IPS-15b (cell line): ENCODE data around the gene PLCG2.
"Not testable (repeated sequence)": the region's sequence is repeated elsewhere in the genome, so short reads cannot be mapped to it uniquely, and the experiment has no call there.

Experiments
- H3K27me3 ChIP-seq: one replicate; pipeline ENCODE4 v1.6.1; 2013; ENCODE audit warnings: low read length; ENCODE audit not compliant: control insufficient read depth, insufficient read depth
- H3K36me3 ChIP-seq: one replicate; pipeline ENCODE4 v1.6.1; 2013; ENCODE audit warnings: low read length; ENCODE audit not compliant: control insufficient read depth, insufficient read depth
- H3K4me1 ChIP-seq: one replicate; pipeline ENCODE4 v1.6.1; 2013; ENCODE audit warnings: mild to moderate bottlenecking, low read length; ENCODE audit not compliant: control insufficient read depth, insufficient read depth
- H3K4me3 ChIP-seq: one replicate; pipeline ENCODE4 v1.5.1; 2013; ENCODE audit warnings: low read depth, low read length
- H3K9ac ChIP-seq: one replicate; pipeline ENCODE4 v1.6.1; 2013; ENCODE audit warnings: low read depth, mild to moderate bottlenecking, low read length
- H3K9me3 ChIP-seq: one replicate; pipeline ENCODE4 v1.6.1; 2013; ENCODE audit warnings: mild to moderate bottlenecking, low read length; ENCODE audit not compliant: control insufficient read depth, insufficient read depth

The PLCG2 gene

GRCh38 chr16:81756615-81757356 is 22.3 kb upstream of the PLCG2 start:
- Histone ChIP-seq H3K4me1 (no peaks in the 10 kb centered on the region), H3K9me3 (no peaks in the 10 kb centered on the region), H3K4me3 (no peak overlapping the region), H3K27me3 (no peaks in the 10 kb centered on the region), H3K36me3 (peaks cover 2% of the 10 kb centered on the region), H3K9ac (no peak overlapping the region)

- Histone ChIP-seq H3K27me3 (no peaks in the 10 kb centered on the region), H3K36me3 (peaks cover 2% of the 10 kb centered on the region), H3K4me3 (no peak overlapping the region), H3K9ac (no peak overlapping the region), H3K9me3 (no peaks in the 10 kb centered on the region), H3K4me1 (no peaks in the 10 kb centered on the region)
Measured at GRCh38 chr16:81758376-81758775, 20.7 kb upstream of the PLCG2 start.

GRCh38 chr16:81762322-81762721 is 16.8 kb upstream of the PLCG2 start:
- not testable (repeated sequence) for H3K36me3 ChIP-seq, H3K4me3 ChIP-seq, H3K9me3 ChIP-seq, H3K9ac ChIP-seq, H3K4me1 ChIP-seq, H3K27me3 ChIP-seq

- Histone ChIP-seq H3K4me1 (no peaks in the 10 kb centered on the region), H3K36me3 (peaks cover under 1% of the 10 kb centered on the region), H3K9me3 (no peaks in the 10 kb centered on the region), H3K27me3 (no peaks in the 10 kb centered on the region), H3K4me3 (no peak overlapping the region), H3K9ac (no peak overlapping the region)
Measured at GRCh38 chr16:81765111-81765919, 13.8 kb upstream of the PLCG2 start.

- Histone ChIP-seq H3K4me3 (no peak overlapping the region), H3K9me3 (no peaks in the 10 kb centered on the region), H3K36me3 (no peaks in the 10 kb centered on the region), H3K4me1 (no peaks in the 10 kb centered on the region), H3K27me3 (no peaks in the 10 kb centered on the region), H3K9ac (no peak overlapping the region)
Measured at GRCh38 chr16:81765969-81766368, 13.1 kb upstream of the PLCG2 start.

GRCh38 chr16:81767987-81768592 is 11.0 kb upstream of the PLCG2 start:
- Histone ChIP-seq H3K27me3 (no peaks in the 10 kb centered on the region), H3K9ac (no peak overlapping the region), H3K36me3 (no peaks in the 10 kb centered on the region), H3K4me1 (no peaks in the 10 kb centered on the region), H3K9me3 (no peaks in the 10 kb centered on the region), H3K4me3 (no peak overlapping the region)

- Histone ChIP-seq H3K4me3 (no peak overlapping the region), H3K9me3 (no peaks in the 10 kb centered on the region), H3K4me1 (no peaks in the 10 kb centered on the region)
Measured at GRCh38 chr16:81770008-81770407, 9.1 kb upstream of the PLCG2 start.

GRCh38 chr16:81774348-81774747 is 4.7 kb upstream of the PLCG2 start:
- Histone ChIP-seq H3K9ac (no peak overlapping the region), H3K4me1 (no peaks in the 10 kb centered on the region), H3K9me3 (no peaks in the 10 kb centered on the region), H3K27me3 (peaks cover 14% of the 10 kb centered on the region), H3K36me3 (no peaks in the 10 kb centered on the region), H3K4me3 (no peak overlapping the region)

More at GRCh38 chr16:81770008-81770407, 9.1 kb upstream of the PLCG2 start:
- no peaks in the 10 kb centered on the region for H3K36me3 ChIP-seq
- H3K27me3 ChIP-seq, result peaks cover 2% of the 10 kb centered on the region
- H3K9ac ChIP-seq, result no peak overlapping the region

- Histone ChIP-seq H3K36me3 (no peaks in the 10 kb centered on the region), H3K4me3 (no peak overlapping the region), H3K9me3 (no peaks in the 10 kb centered on the region), H3K4me1 (no peaks in the 10 kb centered on the region), H3K27me3 (peaks cover 26% of the 10 kb centered on the region), H3K9ac (no peak overlapping the region)
Measured at GRCh38 chr16:81775570-81775969, 3.5 kb upstream of the PLCG2 start.

GRCh38 chr16:81778231-81778630 is 860 bp upstream of the PLCG2 start:
- peak overlapping the region; percentile 60 for H3K4me3 ChIP-seq

GRCh38 chr16:81779536-81780320 is 637 bp downstream of the PLCG2 start:
- Histone ChIP-seq H3K9me3 (no peaks in the 10 kb centered on the region), H3K36me3 (no peaks in the 10 kb centered on the region), H3K4me1 (no peaks in the 10 kb centered on the region), H3K4me3 (peak overlapping the region; percentile 69), H3K27me3 (peaks cover 46% of the 10 kb centered on the region), H3K9ac (no peak overlapping the region)

More at GRCh38 chr16:81778231-81778630, 860 bp upstream of the PLCG2 start:
- Histone ChIP-seq H3K4me1 (no peaks in the 10 kb centered on the region), H3K36me3 (no peaks in the 10 kb centered on the region), H3K9ac (no peak overlapping the region), H3K9me3 (no peaks in the 10 kb centered on the region), H3K27me3 (peaks cover 46% of the 10 kb centered on the region)
